WTC11 (cell line): Measurements from ENCODE around the gene CST6. TPM values are rescaled to one million over a fixed set of nuclear protein-coding genes. Genes with fewer than 3 reads are reported as not detected.

Experiments used
- ATAC-seq: fragments of 200-7000 bp; cut with Tn5 transposase; 2 replicates; pipeline ENCODE4 v1.10.0; 2021; ENCODE audit warnings: mild to moderate bottlenecking, moderate library complexity
- CTCF ChIA-PET: fragments of 300-600 bp; sonication (Branson Sonifier 250); formaldehyde crosslinking; loops from one replicate; lab custom pipeline; 2021; ENCODE audit warnings: antibody characterized with exemption; lab: Charles Lee
- POLR2A ChIA-PET: fragments of 350-600 bp; sonication (Branson Sonifier 250); formaldehyde crosslinking; loops from one replicate; lab custom pipeline; 2021; ENCODE audit warnings: antibody characterized with exemption; lab: Charles Lee
- DNase-seq: peaks from one replicate; pipeline ENCODE4 v3.0.0; 2021; ENCODE audit warnings: low spot score
- H3K27ac Mint-ChIP-seq: 2 replicates; pipeline ENCODE4 v1.8.0; 2021; ENCODE audit warnings: mixed read lengths
- H3K27me3 Mint-ChIP-seq: 2 replicates; pipeline ENCODE4 v1.8.0; 2021; ENCODE audit warnings: low read depth, mild to moderate bottlenecking, moderate library complexity, mixed read lengths
- H3K36me3 Mint-ChIP-seq: 2 replicates; pipeline ENCODE4 v1.8.0; 2021; ENCODE audit warnings: mixed read lengths
- H3K4me1 Mint-ChIP-seq: 2 replicates; pipeline ENCODE4 v1.8.0; 2022; ENCODE audit warnings: mixed read lengths
- H3K4me3 Mint-ChIP-seq: 2 replicates; pipeline ENCODE4 v1.8.0; 2021; ENCODE audit warnings: mild to moderate bottlenecking, moderate library complexity, mixed read lengths
- H3K9me3 Mint-ChIP-seq: 2 replicates; pipeline ENCODE4 v1.8.0; 2021; ENCODE audit warnings: mixed read lengths
- ARID4B ChIP-seq: sonication (generic); formaldehyde crosslinking; IDR thresholded peaks from 2 replicates; pipeline ENCODE4 v1.8.0; 2023; ENCODE audit warnings: missing genetic modification reagents, mild to moderate bottlenecking, borderline replicate concordance
- ATF1 ChIP-seq: sonication (generic); formaldehyde crosslinking; IDR thresholded peaks from 2 replicates; pipeline ENCODE4 v1.8.1; 2023; ENCODE audit warnings: mild to moderate bottlenecking, moderate library complexity, missing genetic modification reagents
- CDX4 ChIP-seq: fragments of 250-450 bp; sonication (Bioruptor Pico); IDR thresholded peaks from 2 replicates; pipeline ENCODE4 v1.9.0; 2021; ENCODE audit warnings: moderate library complexity, mild to moderate bottlenecking, inconsistent platforms, borderline replicate concordance
- CREB1 ChIP-seq: sonication (generic); formaldehyde crosslinking; IDR thresholded peaks from 2 replicates; pipeline ENCODE4 v1.8.0; 2023; ENCODE audit warnings: mild to moderate bottlenecking, missing genetic modification reagents
- E2F5 ChIP-seq: sonication (generic); formaldehyde crosslinking; IDR thresholded peaks from 2 replicates; pipeline ENCODE4 v1.8.1; 2022; ENCODE audit warnings: mild to moderate bottlenecking, moderate library complexity, missing genetic modification reagents
- ESRRA ChIP-seq: sonication (generic); formaldehyde crosslinking; IDR thresholded peaks from 2 replicates; pipeline ENCODE4 v1.8.1; 2022; ENCODE audit warnings: mild to moderate bottlenecking, missing genetic modification reagents, borderline replicate concordance
- GABPB1 ChIP-seq: sonication (generic); formaldehyde crosslinking; IDR thresholded peaks from 2 replicates; pipeline ENCODE4 v1.8.1; 2023; ENCODE audit warnings: mild to moderate bottlenecking, missing genetic modification reagents
- GRHL2 ChIP-seq: fragments of 250-450 bp; sonication (Bioruptor Pico); IDR thresholded peaks from 2 replicates; pipeline ENCODE4 v1.8.0; 2022; ENCODE audit warnings: mild to moderate bottlenecking, moderate library complexity; ENCODE audit not compliant: insufficient replicate concordance, severe bottlenecking
- JUN ChIP-seq: sonication (generic); formaldehyde crosslinking; IDR thresholded peaks from 2 replicates; pipeline ENCODE4 v1.8.0; 2023; ENCODE audit warnings: mild to moderate bottlenecking, missing genetic modification reagents
- NR1H2 ChIP-seq: sonication (generic); formaldehyde crosslinking; IDR thresholded peaks from 2 replicates; pipeline ENCODE4 v1.9.0; 2021; ENCODE audit warnings: mild to moderate bottlenecking, moderate library complexity, missing genetic modification reagents
- SOX15 ChIP-seq: fragments of 250-450 bp; sonication (Bioruptor Pico); IDR thresholded peaks from 2 replicates; pipeline ENCODE4 v1.9.0; 2021; ENCODE audit warnings: mild to moderate bottlenecking
- STAT6 ChIP-seq: sonication (generic); formaldehyde crosslinking; conservative IDR thresholded peaks from 2 replicates; pipeline ENCODE4 v1.8.1; 2023; ENCODE audit warnings: mild to moderate bottlenecking, low read depth, missing genetic modification reagents, moderate library complexity
- TCF7 ChIP-seq: sonication (generic); formaldehyde crosslinking; IDR thresholded peaks from 2 replicates; pipeline ENCODE4 v1.8.0; 2022; ENCODE audit warnings: mild to moderate bottlenecking, low read depth, missing genetic modification reagents, moderate library complexity
- USF2 ChIP-seq: sonication (generic); formaldehyde crosslinking; IDR thresholded peaks from 2 replicates; pipeline ENCODE4 v1.8.1; 2023; ENCODE audit warnings: mild to moderate bottlenecking, missing genetic modification reagents, moderate library complexity
- ZNF219 ChIP-seq: sonication (generic); formaldehyde crosslinking; IDR thresholded peaks from 2 replicates; pipeline ENCODE4 v1.8.0; 2023; ENCODE audit warnings: missing genetic modification reagents, mild to moderate bottlenecking, borderline replicate concordance
- ZNF396 ChIP-seq: fragments of 250-450 bp; sonication (Bioruptor Pico); IDR thresholded peaks from 2 replicates; pipeline ENCODE4 v1.8.0; 2021; ENCODE audit warnings: mild to moderate bottlenecking, moderate library complexity, borderline replicate concordance
- ZNF416 ChIP-seq: fragments of 250-450 bp; sonication (Bioruptor Pico); IDR thresholded peaks from 2 replicates; pipeline ENCODE4 v1.9.0; 2021; ENCODE audit warnings: mild to moderate bottlenecking, inconsistent platforms
- ZNF425 ChIP-seq: fragments of 250-450 bp; sonication (Bioruptor Pico); conservative IDR thresholded peaks from 2 replicates; pipeline ENCODE4 v1.9.0; 2021; ENCODE audit warnings: mild to moderate bottlenecking
- total RNA-seq: library from RNA; stranded (reverse); gene quantifications from 3 replicates; pipeline ENCODE4 v1.2.3, GENCODE V29; 2021

CST6 gene
- total RNA-seq, 1 experiment from 2014 or later: 0.72 TPM

GRCh38 chr11:66056501-66056900, 44.7 kb downstream of the CST6 start (continued):
- TF ChIP-seq ARID4B (CRISPR knock-in tag) (no peak), NR1H2 (no peak)

- CTCF ChIA-PET: interaction anchor here (0.9 to 2.5 kb wide), 2 partner anchors 9 to 15 kb away, joined by 4 to 11 read pairs; no protein-coding TSS in a partner anchor
- TF ChIP-seq ZNF396 (CRISPR knock-in tag): no peak
- H3K9me3 Mint-ChIP-seq: 0 out of 2 replicates have a peak, but pooled peaks cover 3% of the 10 kb centered on the region
- ATAC-seq (no peak), DNase-seq (no peak)
- no peaks in the 10 kb centered on the region for H3K4me1 Mint-ChIP-seq
- POLR2A ChIA-PET: no interaction called here
- H3K36me3 Mint-ChIP-seq: peaks cover 91% of the 10 kb centered on the region
- no peak overlapping the region for H3K4me3 Mint-ChIP-seq
- H3K27ac Mint-ChIP-seq: no peak overlapping the region
- no peaks in the 10 kb centered on the region for H3K27me3 Mint-ChIP-seq
Measured at GRCh38 chr11:66059966-66060680, 48.3 kb downstream of the CST6 start.

GRCh38 chr11:66061268-66061667, 49.5 kb downstream of the CST6 start:
- H3K9me3 Mint-ChIP-seq: 0 out of 2 replicates have a peak, but pooled peaks cover 3% of the 10 kb centered on the region
- TF ChIP-seq GRHL2: no peak
- TF ChIP-seq CREB1 (CRISPR knock-in tag): no peak
- no peak for TF ChIP-seq GABPB1
- no peak for TF ChIP-seq SOX15 (CRISPR knock-in tag)
- no peak for TF ChIP-seq JUN (CRISPR knock-in tag)
- no peak for TF ChIP-seq E2F5 (CRISPR knock-in tag)
- no peak for TF ChIP-seq ZNF219 (CRISPR knock-in tag)
- no peak for TF ChIP-seq ZNF416 (CRISPR knock-in tag)
- TF ChIP-seq ZNF425 (CRISPR knock-in tag): no peak
- no peaks in the 10 kb centered on the region for H3K4me1 Mint-ChIP-seq
- no peak overlapping the region for H3K4me3 Mint-ChIP-seq
- H3K36me3 Mint-ChIP-seq: peaks cover 89% of the 10 kb centered on the region
- CTCF ChIA-PET: interaction anchor here (0.6 kb wide), 1 partner anchor 256 kb away, joined by 3 read pairs; the partner anchor contains the start of gene CD248
- ATAC-seq (no peak), DNase-seq (no peak)
- POLR2A ChIA-PET: no interaction called here
- H3K27ac Mint-ChIP-seq: no peak overlapping the region
- H3K27me3 Mint-ChIP-seq: no peaks in the 10 kb centered on the region

GRCh38 chr11:66062408-66062807, 50.6 kb downstream of the CST6 start:
- POLR2A ChIA-PET: no interaction called here
- TF ChIP-seq ESRRA (CRISPR knock-in tag): no peak
- TF ChIP-seq STAT6 (CRISPR knock-in tag): no peak
- no peak for TF ChIP-seq USF2
- TF ChIP-seq CDX4 (CRISPR knock-in tag): no peak
- no peak for TF ChIP-seq TCF7 (CRISPR knock-in tag)
- no peak for TF ChIP-seq ATF1 (CRISPR knock-in tag)

More at GRCh38 chr11:66062408-66062807, 50.6 kb downstream of the CST6 start:
- Mint-ChIP-seq H3K27ac (no peak overlapping the region), H3K4me3 (no peak overlapping the region), H3K4me1 (no peaks in the 10 kb centered on the region), H3K27me3 (no peaks in the 10 kb centered on the region), H3K9me3 (0 out of 2 replicates have a peak, but pooled peaks cover 3% of the 10 kb centered on the region), H3K36me3 (peaks cover 90% of the 10 kb centered on the region)
- CTCF ChIA-PET: interaction anchor here (1.7 kb wide), 1 partner anchor 40 kb away, joined by 3 read pairs; no protein-coding TSS in a partner anchor
- ATAC-seq (no peak), DNase-seq (no peak)
